Measurements from ENCODE around the gene SNX4.
"Not testable (repeated sequence)": the region's sequence is repeated elsewhere in the genome, so short reads cannot be mapped to it uniquely, and the experiment has no call there.

Gene SNX4

GRCh38 chr3:125519678-125520562 lies at the start of gene SNX4:
SNX4 (minus strand) TSS chr3:125520202; CDS start chr3:125520172, 30 bp downstream.
- peak; percentile 94 for DNase-seq

DNA sequence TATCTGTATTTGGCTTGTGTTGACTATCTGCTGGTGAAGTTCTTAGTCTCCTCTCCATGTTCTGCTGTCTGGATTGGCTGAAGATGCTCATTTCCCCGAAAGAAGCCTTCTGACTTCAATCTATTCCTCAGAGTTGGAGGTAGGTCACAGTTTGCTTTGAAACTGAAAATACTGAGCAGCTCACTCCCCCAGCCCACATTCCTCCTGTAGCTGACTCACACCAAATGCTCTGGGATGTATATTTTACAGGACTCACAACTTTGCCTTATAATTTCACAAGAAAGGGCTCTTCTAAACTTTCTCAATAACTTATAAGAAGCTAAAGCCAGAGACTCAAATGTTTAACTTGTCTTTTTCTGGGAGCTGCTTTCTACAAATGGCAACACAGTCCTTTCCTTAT lies 36.3 kb upstream of the SNX4 start:
- no peak for DNase-seq

GRCh38 chr3:125552401-125552800 lies 32.4 kb upstream of the SNX4 start:
- DNase-seq, result no peak

DNA sequence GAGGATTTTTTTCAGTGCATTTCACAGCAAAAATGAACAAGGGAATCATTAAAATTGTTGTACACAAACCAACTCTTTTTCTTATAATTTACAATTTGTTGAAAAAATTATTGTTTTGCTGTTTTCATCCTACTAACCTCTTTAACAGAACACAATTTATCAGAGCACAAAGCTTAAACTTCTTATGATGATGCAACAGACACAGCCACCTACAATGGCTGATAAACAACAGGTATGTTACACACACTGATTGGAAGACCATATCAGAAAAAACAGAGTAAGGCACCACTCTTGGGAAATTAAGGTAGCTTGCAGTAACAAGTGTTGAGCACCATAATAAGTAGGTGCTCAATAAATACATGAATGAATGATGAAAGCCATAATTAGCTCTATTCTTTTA lies 8.9 kb upstream of the SNX4 start:
- DNase-seq, result no peak

DNA sequence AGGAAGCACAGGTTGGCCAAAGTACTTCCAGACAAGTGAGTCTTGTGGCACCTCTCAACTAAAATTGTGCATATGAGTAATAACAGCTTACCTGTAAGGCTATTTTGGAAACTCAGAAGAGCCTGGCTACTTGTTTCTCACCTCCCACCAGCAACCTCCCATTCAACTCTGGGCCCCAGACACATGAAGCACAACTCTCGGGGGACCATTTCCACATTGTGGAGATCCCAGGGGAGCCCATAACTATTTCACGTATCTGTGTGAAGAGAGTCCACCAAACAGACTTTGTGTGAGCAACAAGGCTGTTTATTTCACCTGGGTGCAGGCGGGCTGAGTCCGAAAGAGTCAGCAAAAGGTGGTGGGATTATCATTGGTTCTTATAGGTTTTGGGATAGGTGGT lies 5.2 kb upstream of the SNX4 start:
- DNase-seq, result no peak

- DNase-seq, result not testable (repeated sequence)
Observed at GRCh38 chr3:125520563-125520919, 539 bp upstream of the SNX4 start.

- DNase-seq, result no peak
Observed at GRCh38 chr3:125515421-125515820, 4.6 kb downstream of the SNX4 start.

DNA sequence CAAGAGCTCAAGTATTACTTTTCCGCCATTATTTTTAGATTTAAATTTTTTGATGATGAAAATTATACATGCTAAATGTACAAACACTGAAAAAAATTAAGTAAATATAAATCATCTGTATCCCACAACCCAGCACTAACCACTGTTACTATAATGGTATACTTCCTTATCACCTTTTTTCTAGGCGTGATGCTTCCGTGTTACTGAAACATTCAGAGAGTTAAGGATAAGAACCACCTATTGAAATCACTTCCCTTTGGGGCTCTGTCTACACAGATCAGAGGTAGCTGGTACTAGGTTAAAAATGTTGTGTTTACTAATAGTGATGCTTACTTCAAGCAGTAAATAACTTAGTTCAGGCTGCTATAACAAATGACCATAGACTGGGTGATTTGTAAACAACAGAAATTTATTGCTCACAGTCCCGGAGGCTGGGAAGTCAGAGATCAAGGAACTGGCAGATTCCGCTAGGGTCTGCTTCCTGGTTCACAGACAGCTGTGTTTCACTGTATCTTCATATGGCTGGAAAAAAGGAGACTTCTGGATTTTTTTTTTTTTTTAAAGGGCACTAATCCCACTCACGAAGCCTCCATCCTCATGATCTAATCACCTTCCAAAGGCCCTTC lies 6.4 kb downstream of the SNX4 start:
- DNase-seq, result no peak

DNA sequence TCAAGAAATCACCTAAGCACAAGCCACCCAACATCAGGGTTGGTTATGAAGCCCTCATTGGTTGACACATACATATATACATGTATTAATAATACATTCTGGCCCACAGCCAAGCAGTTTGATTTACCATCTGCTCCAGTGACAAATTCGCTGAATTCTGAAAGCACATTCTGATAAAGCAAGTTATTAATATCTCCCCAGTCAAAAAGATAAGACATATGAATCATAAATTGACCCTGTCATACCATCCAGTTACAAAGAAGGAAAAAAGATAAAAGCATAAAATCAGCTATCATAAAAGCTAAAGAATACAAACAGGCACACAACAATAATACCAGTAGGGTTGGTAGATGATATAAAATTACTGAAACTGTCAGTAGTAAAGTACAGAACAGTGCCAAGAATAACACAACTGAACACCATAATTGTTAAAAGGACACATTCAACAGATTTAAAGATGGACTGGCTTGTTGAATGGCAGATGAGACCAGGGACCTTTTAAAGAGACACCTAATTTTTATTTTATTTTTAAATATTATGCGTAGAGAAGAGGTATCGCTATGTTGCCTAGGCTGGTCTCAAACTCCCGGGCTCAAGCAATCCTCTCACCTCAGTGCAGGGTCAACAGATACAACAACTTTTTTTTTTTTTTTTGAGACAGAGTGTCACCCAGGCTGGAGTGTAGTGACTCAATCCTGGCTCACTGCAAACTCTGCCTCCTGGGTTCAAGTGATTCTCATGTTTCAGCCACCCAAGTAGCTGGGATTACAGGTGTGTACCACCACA lies 7.7 kb downstream of the SNX4 start:
- peak; percentile 8 for DNase-seq

DNA sequence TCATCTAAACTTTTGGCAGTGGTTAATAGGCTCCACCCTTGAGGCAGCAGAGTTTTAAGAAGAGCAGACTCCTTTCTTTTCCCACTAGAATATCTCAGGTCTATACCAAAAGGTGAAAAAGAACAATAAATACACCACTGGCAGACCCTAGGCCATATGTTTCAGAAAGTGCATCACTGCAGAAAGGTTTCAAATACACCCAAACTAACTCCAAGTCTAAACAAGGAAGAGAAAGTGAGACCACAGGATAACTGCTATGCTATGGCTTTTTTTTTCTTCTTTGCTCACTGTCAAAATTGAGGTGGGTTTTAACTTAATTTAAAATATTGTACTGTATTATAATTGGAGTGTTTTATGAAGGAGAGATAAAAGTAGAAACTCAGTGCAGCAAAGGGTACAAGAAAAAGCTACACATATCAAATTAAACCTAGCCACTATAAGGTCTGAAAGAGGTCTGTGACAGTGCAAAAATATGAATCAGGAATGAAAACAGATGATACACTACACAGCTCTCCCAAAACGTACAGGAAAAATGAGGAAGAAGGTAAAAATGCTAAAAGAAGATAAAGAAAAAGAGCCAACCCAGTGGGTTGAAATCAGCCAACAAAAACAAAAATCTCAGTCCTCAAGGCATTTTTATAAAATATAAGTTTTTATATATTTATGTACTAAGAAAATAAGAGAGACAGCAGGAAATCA lies 8.4 kb downstream of the SNX4 start:
- DNase-seq, result no peak

DNA sequence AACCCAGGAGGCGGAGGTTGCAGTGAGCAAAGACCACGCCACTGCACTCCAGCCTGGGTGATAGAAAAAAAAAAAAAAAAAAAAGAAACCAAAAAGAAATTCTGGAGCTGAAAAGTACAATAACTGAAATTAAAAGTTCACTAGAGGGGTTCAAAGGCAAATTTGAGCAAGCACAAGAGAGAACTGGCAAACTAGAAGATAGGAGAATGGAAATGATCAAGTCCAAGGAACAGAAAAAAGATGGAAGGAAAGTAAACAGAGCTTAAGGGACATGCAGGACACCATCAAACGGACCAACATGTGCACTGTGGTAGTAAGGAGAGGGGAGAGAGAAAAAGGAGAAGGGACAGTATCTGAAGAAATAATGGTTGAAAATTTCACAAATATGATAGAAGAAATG lies 12.9 kb downstream of the SNX4 start:
- no peak for DNase-seq

- no peak for DNase-seq
Observed at GRCh38 chr3:125498630-125499029, 21.4 kb downstream of the SNX4 start.

- DNase-seq, result no peak
Observed at GRCh38 chr3:125496701-125497100, 23.3 kb downstream of the SNX4 start.

GRCh38 chr3:125482406-125482805 lies 37.6 kb downstream of the SNX4 start:
- DNase-seq, result no peak

DNA sequence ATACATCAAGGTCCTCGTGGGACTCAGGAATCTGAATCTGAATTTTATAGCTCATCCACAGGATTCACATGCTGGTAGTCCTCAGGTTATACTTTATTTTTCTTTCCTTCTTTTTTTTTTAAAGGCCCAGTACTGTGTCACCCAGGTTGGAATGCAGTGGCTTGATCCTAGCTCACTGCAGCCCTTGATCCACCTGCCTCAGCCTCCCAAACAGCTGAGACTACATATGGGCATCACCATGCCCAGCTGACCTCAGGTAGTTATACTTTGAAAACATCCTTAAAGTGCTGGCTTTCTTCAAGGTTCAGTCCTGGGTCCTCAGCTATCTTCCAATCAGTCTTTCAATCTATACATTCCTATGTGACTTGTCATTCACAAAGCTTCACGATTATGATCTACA lies 38.2 kb downstream of the SNX4 start:
- no peak for DNase-seq

DNA sequence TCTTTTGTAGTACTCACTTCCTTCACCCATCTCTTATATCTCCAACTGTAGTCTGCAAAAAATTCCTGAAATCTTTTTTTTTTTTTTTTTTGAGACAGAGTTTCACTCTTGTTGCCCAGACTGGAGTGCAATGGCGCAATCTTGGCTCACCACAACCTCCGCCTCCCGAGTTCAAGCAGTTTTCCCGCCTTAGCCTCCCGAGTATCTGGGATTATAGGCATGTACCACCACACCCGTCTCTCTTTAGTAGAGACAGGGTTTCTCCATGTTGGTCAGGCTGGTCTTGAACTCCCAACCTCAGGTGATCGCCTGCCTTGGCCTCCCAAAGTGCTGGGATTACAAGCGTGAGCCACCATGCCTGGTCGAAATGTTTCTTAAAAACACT lies 38.6 kb downstream of the SNX4 start:
- DNase-seq, result not testable (repeated sequence)

GRCh38 chr3:125480656-125481374 lies 39.2 kb downstream of the SNX4 start:
- no peak for DNase-seq

GRCh38 chr3:125479091-125479490 lies 40.9 kb downstream of the SNX4 start:
- DNase-seq, result no peak

- DNase-seq, result no peak
Observed at GRCh38 chr3:125478326-125478725, 41.7 kb downstream of the SNX4 start.

DNA sequence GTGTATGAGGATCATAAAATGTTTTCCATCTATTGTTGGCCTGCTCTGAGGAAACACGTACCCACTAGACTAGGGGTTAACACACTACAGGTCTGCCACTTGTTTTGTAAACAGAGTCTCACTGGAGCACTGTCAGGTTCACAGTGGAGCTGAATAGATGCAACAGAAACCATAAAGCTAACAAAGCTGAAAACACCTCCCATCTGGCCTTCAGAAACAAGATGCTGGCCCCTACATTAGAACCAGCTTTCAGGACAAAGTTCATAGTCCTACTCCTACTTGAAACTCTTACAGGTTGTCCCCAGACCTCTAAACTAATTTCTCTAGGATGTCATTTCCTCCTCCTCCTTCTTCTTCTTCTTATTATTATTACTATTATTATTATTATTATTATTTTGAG lies 42.3 kb downstream of the SNX4 start:
- DNase-seq, result no peak

DNA sequence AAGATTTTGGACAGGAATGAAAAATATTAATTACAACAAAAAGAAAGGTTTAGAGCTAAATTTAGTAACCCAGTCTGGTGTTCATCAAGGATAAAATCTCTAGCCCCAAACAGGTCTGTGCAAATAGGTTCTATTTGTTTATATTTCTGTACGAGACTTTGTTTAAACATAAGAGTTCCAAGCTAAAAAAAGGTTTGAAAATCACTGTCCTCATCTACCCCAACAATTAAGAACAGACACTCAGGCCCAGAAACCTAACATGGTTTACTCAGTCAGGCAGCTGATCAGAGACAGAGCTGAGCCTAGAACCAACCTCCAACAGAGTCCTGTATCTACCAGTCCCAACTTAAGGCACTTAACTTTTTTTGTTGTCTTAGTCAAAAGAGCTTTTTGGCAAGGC lies 49.3 kb downstream of the SNX4 start:
- DNase-seq, result no peak

GRCh38 chr3:125462722-125463299 lies 57.2 kb downstream of the SNX4 start:
- DNase-seq, result no peak
